Nephron (organoid): ENCODE data around the gene C10orf105.

ENCODE experiments used
- H3K27ac Mint-ChIP-seq, 3 experiments: 2 replicates each; pipeline ENCODE4 v1.8.0; 2020; ENCODE audit warnings: mixed read lengths in 3 of 3, mild to moderate bottlenecking in 2 of 3, moderate library complexity in 1 of 3
- H3K27me3 Mint-ChIP-seq: 2 replicates; pipeline ENCODE4 v1.8.0; 2021; ENCODE audit warnings: low read depth, mild to moderate bottlenecking, moderate library complexity, mixed read lengths
- H3K36me3 Mint-ChIP-seq: 2 replicates; pipeline ENCODE4 v1.8.0; 2020; ENCODE audit warnings: low read depth, mixed read lengths
- H3K4me1 Mint-ChIP-seq: 2 replicates; pipeline ENCODE4 v1.8.0; 2020; ENCODE audit warnings: mixed read lengths
- H3K4me3 Mint-ChIP-seq, 3 experiments: 2 replicates each; pipeline ENCODE4 v1.8.0; 2020; ENCODE audit warnings: mild to moderate bottlenecking in 3 of 3, mixed read lengths in 3 of 3, moderate library complexity in 2 of 3
- H3K9me3 Mint-ChIP-seq: 2 replicates; pipeline ENCODE4 v1.8.0; 2020; ENCODE audit warnings: mixed read lengths
- TF ChIP-seq, protein P1 (sequence below), 3 experiments: fragments of 200-600 bp; sonication (generic); IDR thresholded peaks; one replicate each; pipeline ENCODE4 v1.5.0; 2021; ENCODE audit warnings: antibody characterized with exemption in 3 of 3; ENCODE audit not compliant: unreplicated experiment in 3 of 3

The C10orf105 gene

DNA sequence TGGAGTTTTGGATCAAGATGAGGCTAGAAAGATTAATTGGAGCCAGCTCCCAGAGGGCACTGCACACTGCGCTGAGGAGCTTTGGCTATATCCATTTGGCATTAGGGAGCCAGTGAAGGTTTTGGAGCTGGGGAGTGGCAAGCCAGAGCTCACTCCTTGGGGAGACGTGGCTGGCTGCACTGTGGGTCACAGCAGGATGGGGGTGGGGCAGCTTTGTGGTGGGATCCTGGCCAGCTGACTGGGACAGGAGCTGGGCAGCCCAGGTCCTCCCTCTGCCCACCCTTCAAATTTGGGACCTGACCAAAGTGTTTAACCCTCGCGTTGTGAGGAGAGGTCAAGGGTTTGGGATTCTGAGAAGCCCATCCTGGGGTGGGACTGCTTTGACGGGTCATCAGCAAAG lies 5.0 kb downstream of the C10orf105 start:
- Mint-ChIP-seq H3K4me3 (no peak overlapping the region), H3K27ac (peak overlapping the region in 2 of 3 experiments; percentile 86 to 99), H3K9me3 (no peaks in the 10 kb centered on the region), H3K27me3 (peaks cover 15% of the 10 kb centered on the region), H3K36me3 (no peaks in the 10 kb centered on the region), H3K4me1 (peaks cover 47% of the 10 kb centered on the region)
- TF ChIP-seq, protein P1, sequence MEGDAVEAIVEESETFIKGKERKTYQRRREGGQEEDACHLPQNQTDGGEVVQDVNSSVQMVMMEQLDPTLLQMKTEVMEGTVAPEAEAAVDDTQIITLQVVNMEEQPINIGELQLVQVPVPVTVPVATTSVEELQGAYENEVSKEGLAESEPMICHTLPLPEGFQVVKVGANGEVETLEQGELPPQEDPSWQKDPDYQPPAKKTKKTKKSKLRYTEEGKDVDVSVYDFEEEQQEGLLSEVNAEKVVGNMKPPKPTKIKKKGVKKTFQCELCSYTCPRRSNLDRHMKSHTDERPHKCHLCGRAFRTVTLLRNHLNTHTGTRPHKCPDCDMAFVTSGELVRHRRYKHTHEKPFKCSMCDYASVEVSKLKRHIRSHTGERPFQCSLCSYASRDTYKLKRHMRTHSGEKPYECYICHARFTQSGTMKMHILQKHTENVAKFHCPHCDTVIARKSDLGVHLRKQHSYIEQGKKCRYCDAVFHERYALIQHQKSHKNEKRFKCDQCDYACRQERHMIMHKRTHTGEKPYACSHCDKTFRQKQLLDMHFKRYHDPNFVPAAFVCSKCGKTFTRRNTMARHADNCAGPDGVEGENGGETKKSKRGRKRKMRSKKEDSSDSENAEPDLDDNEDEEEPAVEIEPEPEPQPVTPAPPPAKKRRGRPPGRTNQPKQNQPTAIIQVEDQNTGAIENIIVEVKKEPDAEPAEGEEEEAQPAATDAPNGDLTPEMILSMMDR (IDR thresholded peaks at IDR 0.05; ENCODE audit: unreplicated experiment in 3 of 3): no peak

DNA sequence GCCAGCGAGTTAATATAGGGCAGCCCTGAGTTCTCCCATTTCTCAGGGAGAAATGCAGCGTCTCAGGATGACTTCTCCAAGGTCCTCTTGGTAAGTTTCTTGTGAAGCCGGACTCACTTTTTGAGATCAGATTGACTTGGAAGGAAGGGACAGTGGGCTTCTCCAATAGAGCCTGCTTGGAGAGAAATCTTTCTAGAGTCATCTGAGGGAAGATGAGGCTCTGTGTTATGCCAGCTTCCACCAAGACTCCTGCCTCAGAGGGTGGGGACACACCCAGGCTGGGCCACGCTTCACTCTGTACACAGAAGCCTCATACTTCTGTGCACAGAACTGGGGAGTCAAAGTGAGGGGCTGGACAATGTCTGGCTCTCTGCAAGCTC lies 5.6 kb downstream of the C10orf105 start:
- H3K4me1 Mint-ChIP-seq: peaks cover 52% of the 10 kb centered on the region
- no peaks in the 10 kb centered on the region for H3K36me3 Mint-ChIP-seq
- TF ChIP-seq, protein P1 (IDR thresholded peaks at IDR 0.05; ENCODE audit: unreplicated experiment in 3 of 3): no peak
- H3K9me3 Mint-ChIP-seq: no peaks in the 10 kb centered on the region
- peaks cover 15% of the 10 kb centered on the region for H3K27me3 Mint-ChIP-seq
- H3K4me3 Mint-ChIP-seq: peak overlapping the region in 1 of 3 experiments; percentile 46
- H3K27ac Mint-ChIP-seq: peak overlapping the region; percentile 86 to 99 (median 87)

DNA sequence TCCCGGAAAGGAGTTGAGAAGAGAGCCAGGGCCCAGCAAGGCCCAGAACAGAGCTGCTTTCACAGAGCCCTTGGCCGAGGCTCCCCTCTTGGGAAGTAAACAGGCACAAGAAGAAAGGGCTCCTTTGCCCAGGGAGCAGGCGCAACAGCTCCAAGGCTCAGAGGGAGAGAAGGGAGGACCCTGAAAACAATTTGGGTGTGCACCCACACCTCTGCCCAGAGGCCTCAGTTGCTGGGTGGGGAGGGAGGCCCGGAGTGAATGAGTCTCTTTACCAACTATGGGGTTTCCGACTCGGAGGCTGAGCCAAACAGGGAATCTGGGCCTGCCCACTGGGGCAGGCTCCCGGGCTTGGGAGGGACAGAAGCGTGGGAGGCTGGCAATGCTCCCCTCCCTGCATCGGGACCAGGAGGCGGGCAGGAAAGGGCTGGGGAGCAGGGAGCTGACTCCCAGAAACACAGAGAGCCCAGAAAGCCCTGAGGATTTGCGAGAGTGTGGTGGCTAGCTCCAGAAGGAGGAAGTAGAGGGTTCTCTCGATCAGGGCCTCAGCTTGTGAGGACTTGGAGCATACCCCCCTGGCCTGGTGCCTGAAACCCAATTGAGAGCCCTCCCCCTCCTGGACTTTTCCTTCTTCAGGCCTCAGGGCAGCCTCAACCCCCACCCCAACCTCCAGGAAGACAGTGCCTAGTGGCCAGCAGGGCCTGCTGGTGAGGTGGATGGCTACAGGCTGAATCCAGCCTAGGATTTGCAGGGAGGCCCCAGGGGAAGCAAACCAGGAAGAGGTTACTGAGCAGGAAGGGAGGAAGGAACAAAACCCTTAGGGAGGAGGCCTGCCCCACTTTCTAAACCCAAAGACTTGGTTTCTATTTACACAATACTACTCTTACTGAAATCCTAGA lies 6.2 kb downstream of the C10orf105 start:
- peak overlapping the region; percentile 86 to 99 (median 87) for H3K27ac Mint-ChIP-seq
- peaks cover 53% of the 10 kb centered on the region for H3K4me1 Mint-ChIP-seq
- no peaks in the 10 kb centered on the region for H3K36me3 Mint-ChIP-seq
- no peaks in the 10 kb centered on the region for H3K9me3 Mint-ChIP-seq
- TF ChIP-seq, protein P1 (IDR thresholded peaks at IDR 0.05; ENCODE audit: unreplicated experiment in 3 of 3): no peak
- peaks cover 15% of the 10 kb centered on the region for H3K27me3 Mint-ChIP-seq
- H3K4me3 Mint-ChIP-seq: peak overlapping the region; percentile 21 to 46 (median 40)

DNA sequence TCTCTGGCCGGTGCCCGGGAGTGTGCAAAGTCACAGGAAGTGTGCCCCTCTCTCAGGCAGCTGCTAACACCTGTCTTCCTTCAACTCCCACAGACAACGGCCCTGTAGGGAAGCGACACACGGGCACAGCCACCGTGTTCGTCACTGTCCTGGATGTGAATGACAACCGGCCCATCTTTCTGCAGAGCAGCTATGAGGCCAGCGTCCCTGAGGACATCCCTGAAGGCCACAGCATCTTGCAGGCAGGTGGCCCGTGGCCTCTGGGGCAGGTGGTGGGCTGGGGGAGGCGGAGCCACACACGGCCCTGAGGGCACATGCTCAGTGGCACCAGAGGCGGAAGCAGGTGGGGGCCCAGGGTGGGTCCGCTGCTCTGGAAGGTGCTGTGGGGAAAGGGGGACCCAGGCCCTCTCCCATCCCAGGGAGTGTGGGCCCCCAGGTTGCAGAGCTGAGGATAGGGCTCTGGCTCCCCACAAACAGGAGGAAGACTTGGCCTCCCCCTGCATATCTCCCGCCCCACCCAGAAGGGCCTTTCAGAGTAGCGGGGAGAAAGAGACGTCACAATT lies 6.9 kb downstream of the C10orf105 start:
- peaks cover 49% of the 10 kb centered on the region for H3K4me1 Mint-ChIP-seq
- TF ChIP-seq, protein P1 (IDR thresholded peaks at IDR 0.05; ENCODE audit: unreplicated experiment in 3 of 3): no peak
- H3K9me3 Mint-ChIP-seq: no peaks in the 10 kb centered on the region
- H3K27me3 Mint-ChIP-seq: peaks cover 17% of the 10 kb centered on the region
- H3K36me3 Mint-ChIP-seq: no peaks in the 10 kb centered on the region
- peak overlapping the region; percentile 86 to 99 (median 87) for H3K27ac Mint-ChIP-seq
- H3K4me3 Mint-ChIP-seq: no peak overlapping the region

DNA sequence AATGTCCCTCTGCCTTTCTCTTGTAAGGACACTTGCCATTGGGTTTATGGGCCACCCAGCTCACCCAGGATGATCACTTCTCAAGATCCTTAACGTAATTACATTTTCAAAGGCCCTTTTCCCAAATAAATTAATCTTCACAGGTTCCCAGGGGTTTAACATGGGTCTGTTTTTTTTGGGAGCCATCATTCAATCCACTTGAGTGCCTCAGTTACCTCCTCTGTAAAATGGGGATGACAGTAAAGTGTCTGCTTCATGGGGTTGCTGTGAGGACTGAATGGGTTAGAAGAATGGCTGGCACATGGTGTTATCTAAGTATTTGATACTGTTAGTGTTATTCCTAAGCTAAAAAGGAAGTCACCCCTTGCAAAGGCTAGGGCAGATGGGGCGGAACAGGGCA lies 7.4 kb downstream of the C10orf105 start:
- H3K9me3 Mint-ChIP-seq: no peaks in the 10 kb centered on the region
- peaks cover 45% of the 10 kb centered on the region for H3K4me1 Mint-ChIP-seq
- H3K4me3 Mint-ChIP-seq: no peak overlapping the region
- H3K27me3 Mint-ChIP-seq: peaks cover 16% of the 10 kb centered on the region
- H3K27ac Mint-ChIP-seq: peak overlapping the region; percentile 38 to 99 (median 72)
- TF ChIP-seq, protein P1 (IDR thresholded peaks at IDR 0.05; ENCODE audit: unreplicated experiment in 3 of 3): no peak
- H3K36me3 Mint-ChIP-seq: no peaks in the 10 kb centered on the region
